ENCODE results near the gene ACSS2. TPM values are rescaled to one million over a fixed set of nuclear protein-coding genes. Genes with fewer than 3 reads are reported as not detected.

ACSS2 gene
- 73.8 TPM for total RNA-seq
- long read RNA-seq, transcript ACSS2-202 (18 exons, 3,065 nt), result minor isoform, 10 of 90 reads
- long read RNA-seq, transcript ACSS2-201 (19 exons, 2,925 nt), result major isoform, 35 of 90 reads
- long read RNA-seq, partial matches to known transcripts, result 20 of 90 reads
- long read RNA-seq, other reads (novel, unspliced or antisense), result 25 of 90 reads

DNA sequence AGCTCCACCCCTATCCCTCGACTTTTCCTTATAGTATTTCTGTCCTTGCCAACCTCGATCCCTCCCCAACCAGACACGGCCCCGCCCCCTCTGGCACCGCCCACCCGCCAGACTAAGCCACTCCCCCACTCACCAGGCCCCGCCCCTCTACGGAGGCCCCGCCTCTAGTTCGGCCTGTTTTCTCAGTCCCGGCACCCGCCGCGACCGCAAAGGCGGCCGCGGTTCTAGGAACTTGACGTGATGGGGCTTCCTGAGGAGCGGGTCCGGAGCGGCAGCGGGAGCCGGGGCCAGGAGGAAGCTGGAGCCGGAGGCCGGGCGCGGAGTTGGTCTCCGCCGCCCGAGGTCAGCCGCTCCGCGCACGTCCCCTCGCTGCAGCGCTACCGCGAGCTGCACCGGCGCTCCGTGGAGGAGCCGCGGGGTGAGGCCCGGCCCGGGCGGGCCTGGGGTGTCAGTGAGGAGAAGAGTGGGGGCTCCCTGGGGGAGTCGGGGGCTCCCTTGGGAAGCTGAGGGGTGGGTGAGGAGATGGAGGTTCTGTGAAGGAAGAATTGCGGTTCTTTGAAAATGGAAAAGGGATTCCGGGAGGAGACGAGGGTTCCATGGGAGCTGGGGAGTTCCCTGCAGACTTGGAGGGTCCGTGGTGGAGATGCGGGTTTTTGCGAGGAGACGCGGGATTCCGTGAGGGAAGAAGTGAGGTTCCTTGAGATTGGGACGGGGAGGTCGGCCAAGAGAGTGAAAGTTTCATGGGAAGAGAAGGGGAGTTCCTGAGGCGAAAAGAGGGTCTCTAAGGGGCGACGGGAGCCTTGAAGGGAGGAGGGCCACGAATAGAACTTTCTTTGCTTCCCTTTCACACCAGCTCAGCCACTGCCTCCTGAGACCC is at the start of gene ACSS2:
TSS of gene ACSS2 (plus strand) at position 207 of the 877 bp plus-strand sequence. CDS start at position 241, 34 bp downstream.
- DNase-seq (ENCODE audit: low spot score), result peak; percentile 100
- intact Hi-C loops (cut with DNase I), result loop anchor here (1.0 kb wide), 1 partner anchor 79 kb away; the partner anchor contains the start of genes GSS and MYH7B

DNA sequence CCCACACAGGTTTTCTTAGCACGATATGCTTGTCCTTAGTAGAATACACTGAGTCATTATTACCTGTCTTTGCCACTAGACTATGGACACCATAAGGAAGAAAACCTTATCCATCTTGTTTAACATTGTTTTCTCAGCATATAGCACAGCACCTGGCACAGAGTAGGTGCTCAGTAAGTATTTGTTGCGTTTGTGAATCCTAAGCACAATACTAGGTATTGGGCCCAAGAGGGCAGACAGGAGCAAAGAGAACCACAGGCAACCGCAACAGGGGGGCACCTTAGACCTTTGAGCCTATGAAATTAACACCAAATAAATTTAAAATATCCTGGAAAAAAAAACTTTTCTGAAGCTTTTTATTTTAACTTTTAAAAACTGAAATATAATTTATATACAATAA is 47.2 kb upstream of the ACSS2 start:
- intact Hi-C loops (cut with DNase I), result loop anchor here (5.0 kb wide), 1 partner anchor 128 kb away; the partner anchor contains the start of genes GSS and MYH7B
- DNase-seq (ENCODE audit: low spot score), result no peak

GRCh38 chr20:34831936-34832335 is 44.5 kb upstream of the ACSS2 start:
- no peak for DNase-seq (ENCODE audit: low spot score)
- intact Hi-C loops (cut with DNase I), result no loop called here

DNA sequence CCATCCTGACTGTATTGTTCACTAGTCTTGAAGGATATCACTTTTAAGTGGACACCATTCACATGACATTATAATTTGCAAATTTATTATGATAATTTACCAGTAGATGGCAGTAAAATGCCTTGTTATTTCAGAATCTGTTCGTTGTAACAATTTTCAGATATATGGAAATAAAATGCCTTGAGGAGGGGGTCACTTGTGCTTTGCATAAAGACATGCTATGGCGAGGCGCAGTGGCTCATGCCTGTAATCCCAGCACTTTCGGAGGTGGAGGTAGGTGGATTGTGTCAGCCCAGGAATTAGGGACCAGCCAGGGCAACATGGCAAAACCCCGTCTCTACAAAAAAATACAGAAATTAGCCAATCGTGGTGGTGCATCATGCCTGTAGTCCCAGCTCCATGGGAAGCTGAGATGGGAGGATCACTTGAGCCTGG is 41.9 kb upstream of the ACSS2 start:
- DNase-seq (ENCODE audit: low spot score), result no peak
- intact Hi-C loops (cut with DNase I), result no loop called here

DNA sequence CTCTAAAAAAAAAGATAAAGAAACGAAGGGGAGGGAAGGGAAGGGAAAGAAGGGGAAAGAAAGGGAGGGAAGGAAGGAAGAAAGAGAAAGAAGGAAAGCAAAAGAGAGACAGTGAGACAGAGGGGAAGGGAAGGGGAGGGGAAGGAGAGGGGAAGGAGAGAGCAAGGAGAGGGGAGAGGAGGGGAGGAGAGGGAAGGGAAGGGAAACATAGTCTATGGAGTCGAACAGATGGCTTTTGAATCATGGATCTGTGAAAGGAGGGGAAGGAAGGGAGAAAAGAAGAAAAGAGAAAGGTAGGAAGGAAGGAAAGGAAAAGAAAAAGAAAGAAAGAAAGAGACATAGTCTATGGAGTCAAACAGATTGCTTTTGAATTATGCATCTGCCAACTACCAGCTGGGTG is 34.3 kb upstream of the ACSS2 start:
- no peak for DNase-seq (ENCODE audit: low spot score)
- intact Hi-C loops (cut with DNase I), result no loop called here

DNA sequence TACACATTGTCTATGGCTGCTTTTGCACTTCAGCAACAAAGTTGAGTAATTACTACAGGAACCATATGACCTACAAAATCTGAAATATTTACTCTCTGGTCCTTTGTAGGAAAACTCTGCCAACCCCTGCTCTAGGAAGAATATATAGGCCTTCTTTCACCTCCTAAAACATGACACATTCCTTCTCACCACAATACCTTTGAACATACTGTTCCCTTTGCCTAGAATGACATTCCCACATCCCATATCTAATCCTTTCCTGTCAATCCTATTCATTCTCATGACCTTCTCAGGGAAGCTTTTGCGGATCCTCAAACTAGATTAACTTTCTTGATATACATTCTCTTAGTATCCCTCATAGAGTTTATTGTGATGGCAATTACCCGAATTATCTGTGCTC is 33.0 kb upstream of the ACSS2 start:
- intact Hi-C loops (cut with DNase I), result no loop called here
- DNase-seq (ENCODE audit: low spot score), result no peak

- intact Hi-C loops (cut with DNase I), result no loop called here
- DNase-seq (ENCODE audit: low spot score), result no peak
Observed at GRCh38 chr20:34848597-34848996, 27.8 kb upstream of the ACSS2 start.

DNA sequence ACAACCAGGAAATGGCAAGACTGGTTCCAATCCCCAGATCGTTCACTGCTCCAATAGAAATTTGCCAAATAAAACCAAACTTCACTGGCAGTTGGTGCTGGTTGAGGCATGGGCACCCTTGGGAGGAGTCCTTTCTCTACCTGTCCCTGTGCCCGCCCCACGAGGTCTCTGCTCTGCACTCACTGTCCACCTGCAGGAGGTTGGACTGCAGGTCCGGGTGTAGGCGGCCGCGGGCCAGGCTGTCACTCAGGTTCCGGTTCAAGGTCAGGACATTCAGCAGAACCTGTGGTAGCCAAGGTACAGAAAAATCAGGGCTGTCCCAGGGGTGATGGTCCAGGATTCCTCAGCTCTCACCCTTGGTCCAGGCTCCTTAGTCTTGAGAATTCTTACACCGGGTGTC is 26.6 kb upstream of the ACSS2 start:
- no peak for DNase-seq (ENCODE audit: low spot score)
- intact Hi-C loops (cut with DNase I), result no loop called here

DNA sequence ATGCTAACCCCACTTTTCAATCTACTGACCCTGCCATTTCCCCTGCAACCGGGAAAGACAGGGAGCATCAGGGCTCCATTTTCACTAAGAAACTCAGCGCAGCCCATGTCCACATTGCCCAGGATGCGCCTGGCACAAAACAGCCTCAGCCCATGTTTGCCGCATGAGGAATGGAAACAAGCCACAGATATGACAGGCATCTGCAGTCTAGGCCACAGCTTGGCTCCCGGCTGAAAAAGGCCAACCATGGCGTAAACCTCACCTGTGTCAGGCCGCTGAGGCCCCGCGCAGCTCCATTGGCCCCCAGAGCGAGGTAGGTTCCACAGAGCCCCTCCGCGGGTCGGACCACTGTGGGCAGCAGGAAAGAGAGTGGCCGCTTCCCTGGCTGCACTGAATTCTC is 25.4 kb upstream of the ACSS2 start:
- intact Hi-C loops (cut with DNase I), result no loop called here
- DNase-seq (ENCODE audit: low spot score), result no peak

- no peak for DNase-seq (ENCODE audit: low spot score)
- intact Hi-C loops (cut with DNase I), result no loop called here
Observed at GRCh38 chr20:34852298-34852697, 24.1 kb upstream of the ACSS2 start.

GRCh38 chr20:34859367-34859766 is 17.0 kb upstream of the ACSS2 start:
- intact Hi-C loops (cut with DNase I), result no loop called here
- no peak for DNase-seq (ENCODE audit: low spot score)

- no peak for DNase-seq (ENCODE audit: low spot score)
- intact Hi-C loops (cut with DNase I), result no loop called here
Observed at GRCh38 chr20:34859826-34860545, 16.4 kb upstream of the ACSS2 start.

DNA sequence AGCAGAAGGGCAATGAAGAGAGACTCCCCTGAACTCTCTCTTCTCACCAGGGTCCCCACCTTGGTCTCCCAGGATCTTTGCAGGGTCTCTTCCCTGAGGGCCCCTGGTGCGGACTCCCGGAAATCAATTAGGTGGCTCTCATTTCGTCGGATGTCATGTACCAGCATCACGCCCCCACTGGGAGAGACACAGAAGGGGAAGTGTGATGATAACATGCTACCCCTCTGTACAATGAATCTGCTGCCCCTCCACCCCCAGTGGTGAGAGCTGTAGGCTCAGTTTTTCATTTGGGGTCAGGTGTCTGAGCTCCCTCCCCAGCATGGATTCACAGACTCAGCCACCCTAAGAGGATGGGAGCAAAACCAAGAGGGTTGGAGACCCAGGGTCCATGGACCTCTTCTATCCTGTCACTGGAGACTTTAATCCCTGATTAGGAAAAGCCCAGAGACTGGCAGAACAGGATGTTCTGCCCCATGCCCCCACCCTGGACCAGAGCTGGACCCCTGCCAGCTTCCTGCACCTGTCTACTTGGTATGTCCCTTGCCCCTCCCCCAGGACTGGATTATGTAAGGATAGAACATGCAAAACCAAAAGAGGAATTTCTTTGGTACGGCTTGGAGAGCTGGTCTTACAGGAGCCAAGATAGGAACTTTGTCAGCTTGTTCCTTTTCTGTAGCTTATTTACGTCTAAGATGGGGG is 14.9 kb upstream of the ACSS2 start:
- intact Hi-C loops (cut with DNase I), result no loop called here
- DNase-seq (ENCODE audit: low spot score), result no peak

GRCh38 chr20:34862724-34863123 is 13.7 kb upstream of the ACSS2 start:
- no peak for DNase-seq (ENCODE audit: low spot score)
- intact Hi-C loops (cut with DNase I), result no loop called here

DNA sequence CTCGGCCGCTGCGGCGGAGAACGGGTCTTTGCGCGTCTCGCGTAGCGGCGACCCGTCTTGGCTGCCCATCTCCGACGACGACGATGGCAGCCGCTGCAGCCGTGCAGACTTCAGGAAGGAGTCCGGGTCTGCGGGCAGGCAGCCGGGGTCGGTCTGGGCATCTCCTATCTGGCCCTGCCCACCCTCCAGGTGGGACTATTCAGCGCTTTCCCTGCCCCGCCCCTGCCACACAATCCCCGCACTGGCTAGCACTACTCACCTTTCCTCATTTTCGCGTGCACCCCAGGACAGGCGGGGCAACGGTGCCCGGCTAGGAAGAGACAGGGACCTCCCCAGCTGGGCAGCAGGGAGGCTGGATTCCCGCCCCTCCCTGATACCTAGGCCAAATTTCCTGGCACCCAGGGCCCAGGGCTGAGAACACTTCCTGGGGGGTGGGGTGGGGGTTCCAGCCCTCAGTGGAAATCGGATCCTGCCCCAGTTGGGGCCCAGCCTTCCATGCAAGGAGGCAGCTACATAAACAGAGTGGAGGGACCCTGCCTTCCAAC is 12.9 kb upstream of the ACSS2 start:
- DNase-seq (ENCODE audit: low spot score), result no peak
- intact Hi-C loops (cut with DNase I), result no loop called here

- intact Hi-C loops (cut with DNase I), result no loop called here
- no peak for DNase-seq (ENCODE audit: low spot score)
Observed at GRCh38 chr20:34864216-34864615, 12.2 kb upstream of the ACSS2 start.

DNA sequence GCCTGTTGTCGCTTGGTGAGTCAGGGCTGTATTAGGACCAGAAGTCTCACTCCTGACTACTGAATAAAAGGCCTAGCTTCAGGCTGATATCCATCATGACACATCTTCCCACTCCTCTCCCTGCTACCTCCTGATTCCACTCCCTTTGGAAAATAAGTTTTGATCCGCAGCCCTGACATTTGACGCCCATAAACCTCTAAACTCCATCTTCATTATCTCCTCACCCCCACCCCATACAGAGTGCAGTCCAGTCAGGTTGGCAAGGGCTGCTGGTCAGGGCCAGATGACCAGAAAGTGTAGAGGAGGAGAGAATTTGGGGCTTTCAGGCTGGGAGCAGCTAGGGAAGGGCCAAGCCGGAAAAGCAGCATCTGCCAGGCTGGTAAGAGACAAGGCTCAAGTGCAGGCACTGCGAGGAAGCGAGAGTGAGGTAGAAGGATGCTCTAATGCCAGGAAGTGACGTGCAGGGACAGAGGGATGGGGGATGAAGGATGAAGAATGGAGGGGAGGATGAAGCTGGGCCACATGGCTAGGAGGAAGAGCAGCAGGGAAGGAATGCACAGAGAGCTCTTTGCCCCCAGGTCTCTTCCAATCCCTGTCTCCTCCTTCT is 5.0 kb upstream of the ACSS2 start:
- intact Hi-C loops (cut with DNase I), result loop anchor here (5.0 kb wide), 1 partner anchor 136 kb away; no protein-coding TSS in a partner anchor
- DNase-seq (ENCODE audit: low spot score), result no peak

- intact Hi-C loops (cut with DNase I), result loop anchor here (2.0 to 5.0 kb wide), 2 partner anchors 135 to 221 kb away; partner anchors contain the start of gene TRPC4AP
- no peak for DNase-seq (ENCODE audit: low spot score)
Observed at GRCh38 chr20:34871966-34872621, 4.3 kb upstream of the ACSS2 start.

Measured in cardiac septum (tissue), 1 donor.